ENCODE results near the gene B3GNT3. TPM values are rescaled to one million over a fixed set of nuclear protein-coding genes. Genes with fewer than 3 reads are reported as not detected.

B3GNT3 gene
- total RNA-seq, 2 donors from 2014 or later = not detected

DNA sequence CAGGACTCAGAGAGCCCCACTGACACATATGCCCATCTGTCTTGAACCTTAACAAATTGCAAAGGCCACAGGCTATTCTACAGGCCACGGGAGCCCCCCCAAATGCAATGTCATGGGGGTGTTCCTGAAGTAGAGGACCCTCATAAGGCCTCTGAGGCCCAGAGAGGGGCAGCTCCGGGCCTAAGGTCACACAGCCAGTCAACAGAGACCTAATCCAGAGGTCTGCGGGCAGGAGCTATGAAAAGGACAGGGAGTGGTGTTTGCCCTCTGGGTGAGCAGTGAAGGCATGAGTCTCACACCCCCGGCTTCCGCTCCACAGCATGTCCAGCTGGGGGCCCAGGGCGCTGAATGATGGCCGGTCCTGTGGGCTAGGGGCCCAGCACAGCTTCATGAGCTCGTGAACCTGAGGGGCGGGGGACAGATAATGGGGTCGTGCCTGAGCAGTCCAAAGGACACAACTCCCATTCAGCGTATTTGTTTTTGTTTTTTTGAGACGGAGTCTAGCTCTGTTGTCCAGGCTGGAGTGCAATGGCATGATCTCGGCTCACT is 31.6 kb downstream of the B3GNT3 start:
- ATAC-seq (no peak), DNase-seq (ENCODE audit: low spot score) (no peak)
- Mint-ChIP-seq H3K4me1 (ENCODE audit: low read depth in 2 of 2) (peaks cover 7 to 10% of the 10 kb centered on the region in 2 donors), H3K9me3 (no peaks in the 10 kb centered on the region), H3K27ac (no peak overlapping the region), H3K27me3 (no peaks in the 10 kb centered on the region), H3K36me3 (peaks cover 10% of the 10 kb centered on the region), H3K4me3 (no peak overlapping the region)

- Mint-ChIP-seq H3K4me1 (ENCODE audit: low read depth in 2 of 2) (peaks cover 8 to 14% of the 10 kb centered on the region in 2 donors), H3K27ac (no peak overlapping the region), H3K9me3 (no peaks in the 10 kb centered on the region), H3K4me3 (no peak overlapping the region), H3K27me3 (no peaks in the 10 kb centered on the region), H3K36me3 (peaks cover 14% of the 10 kb centered on the region)
- no peak for DNase-seq (ENCODE audit: low spot score)
- no peak for ATAC-seq
Measured at GRCh38 chr19:17829855-17830566, 35.1 kb downstream of the B3GNT3 start.

GRCh38 chr19:17830567-17831418 is 35.9 kb downstream of the B3GNT3 start:
- DNase-seq (ENCODE audit: low spot score) (no peak), ATAC-seq (peak; percentile 74 to 84)
- Mint-ChIP-seq H3K4me1 (ENCODE audit: low read depth in 2 of 2) (peaks cover 15 to 21% of the 10 kb centered on the region in 2 donors), H3K4me3 (no peak overlapping the region), H3K27me3 (no peaks in the 10 kb centered on the region), H3K9me3 (no peaks in the 10 kb centered on the region), H3K36me3 (peaks cover 21% of the 10 kb centered on the region), H3K27ac (no peak overlapping the region)

DNA sequence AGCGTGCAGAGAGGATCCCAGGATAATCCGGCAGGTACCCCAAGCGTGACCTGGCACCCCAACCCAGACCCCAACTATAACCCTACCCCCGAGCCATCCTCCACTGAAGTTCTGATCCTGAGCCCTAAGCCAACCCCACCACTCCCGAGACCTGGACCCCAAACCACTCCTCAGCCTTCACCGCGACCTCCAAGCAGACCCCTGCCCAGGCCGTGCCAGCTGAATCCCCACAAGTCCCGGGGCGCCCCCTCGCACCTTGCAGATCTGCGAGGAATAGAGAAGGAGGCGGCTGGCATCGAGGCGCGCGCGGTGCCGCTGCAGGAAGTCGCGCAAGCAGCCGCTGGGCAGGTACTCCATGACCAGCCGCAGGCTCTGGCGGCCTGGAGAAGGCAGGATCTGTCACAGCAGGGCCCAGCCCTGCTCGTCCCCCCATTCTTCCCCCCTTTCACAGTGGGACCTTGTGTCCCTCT is 36.5 kb downstream of the B3GNT3 start:
- Mint-ChIP-seq H3K9me3 (no peaks in the 10 kb centered on the region), H3K27me3 (no peaks in the 10 kb centered on the region), H3K27ac (no peak overlapping the region), H3K4me1 (ENCODE audit: low read depth in 2 of 2) (peaks cover 22 to 25% of the 10 kb centered on the region in 2 donors), H3K4me3 (no peak overlapping the region), H3K36me3 (peaks cover 26% of the 10 kb centered on the region)
- ATAC-seq (peak in 1 of 2 donors; percentile 2), DNase-seq (ENCODE audit: low spot score) (no peak)

DNA sequence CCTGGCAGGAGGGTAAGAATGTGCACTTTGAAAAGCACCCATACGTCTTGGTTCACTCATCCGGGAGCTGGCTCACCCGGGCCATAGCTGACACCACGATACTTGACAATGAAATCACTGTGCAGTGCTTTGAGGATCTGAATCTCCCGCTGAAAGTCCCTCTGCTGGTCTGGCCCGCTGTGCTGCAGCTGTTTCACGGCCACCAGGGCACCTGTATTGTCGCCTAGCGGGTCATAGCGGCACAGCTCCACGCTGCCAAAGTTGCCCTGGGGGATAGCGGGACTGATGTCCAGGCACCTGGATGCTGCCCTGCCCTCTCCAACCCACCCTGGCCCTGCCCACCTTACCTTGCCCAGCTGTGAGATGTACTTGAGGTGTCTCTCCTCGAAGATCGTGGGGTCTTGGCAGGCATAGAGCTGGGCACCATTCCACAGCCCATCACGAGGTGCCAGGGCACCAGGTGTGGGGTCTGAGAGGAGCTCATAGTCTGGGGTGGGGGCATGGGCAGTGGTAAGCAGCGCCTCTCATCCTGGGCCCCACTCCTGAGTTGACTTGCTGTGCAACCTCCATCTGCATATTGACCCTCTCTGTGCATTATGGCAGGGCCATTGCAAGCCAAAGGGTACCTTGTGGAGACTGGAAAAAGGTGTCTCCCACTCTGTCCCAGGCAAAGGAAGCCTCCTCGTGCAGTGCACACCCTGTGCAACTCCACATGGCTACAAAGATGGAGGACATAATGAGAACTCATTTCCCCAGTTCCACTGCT is 37.7 kb downstream of the B3GNT3 start:
- Mint-ChIP-seq H3K27me3 (no peaks in the 10 kb centered on the region), H3K4me3 (no peak overlapping the region), H3K27ac (no peak overlapping the region), H3K4me1 (ENCODE audit: low read depth in 2 of 2) (peaks cover 25 to 28% of the 10 kb centered on the region in 2 donors), H3K36me3 (peaks cover 30% of the 10 kb centered on the region), H3K9me3 (no peaks in the 10 kb centered on the region)
- ATAC-seq (no peak), DNase-seq (ENCODE audit: low spot score) (no peak)

GRCh38 chr19:17834350-17835181 is 39.6 kb downstream of the B3GNT3 start:
- DNase-seq (ENCODE audit: low spot score) (no peak), ATAC-seq (no peak)
- H3K4me1 Mint-ChIP-seq (ENCODE audit: low read depth in 2 of 2) = peaks cover 18 to 28% of the 10 kb centered on the region in 2 donors
- H3K27ac Mint-ChIP-seq = peak overlapping the region in 1 of 2 donors; percentile 15
- H3K27me3 Mint-ChIP-seq = no peaks in the 10 kb centered on the region
- no peaks in the 10 kb centered on the region for H3K9me3 Mint-ChIP-seq
- H3K4me3 Mint-ChIP-seq = no peak overlapping the region
- peaks cover 28% of the 10 kb centered on the region for H3K36me3 Mint-ChIP-seq

GRCh38 chr19:17835182-17836006 is 40.5 kb downstream of the B3GNT3 start:
- ATAC-seq (no peak), DNase-seq (ENCODE audit: low spot score) (no peak)
- Mint-ChIP-seq H3K4me3 (no peak overlapping the region), H3K36me3 (peaks cover 28% of the 10 kb centered on the region), H3K4me1 (ENCODE audit: low read depth in 2 of 2) (peaks cover 18 to 26% of the 10 kb centered on the region in 2 donors), H3K9me3 (no peaks in the 10 kb centered on the region), H3K27ac (peak overlapping the region; percentile 15 to 45), H3K27me3 (no peaks in the 10 kb centered on the region)

DNA sequence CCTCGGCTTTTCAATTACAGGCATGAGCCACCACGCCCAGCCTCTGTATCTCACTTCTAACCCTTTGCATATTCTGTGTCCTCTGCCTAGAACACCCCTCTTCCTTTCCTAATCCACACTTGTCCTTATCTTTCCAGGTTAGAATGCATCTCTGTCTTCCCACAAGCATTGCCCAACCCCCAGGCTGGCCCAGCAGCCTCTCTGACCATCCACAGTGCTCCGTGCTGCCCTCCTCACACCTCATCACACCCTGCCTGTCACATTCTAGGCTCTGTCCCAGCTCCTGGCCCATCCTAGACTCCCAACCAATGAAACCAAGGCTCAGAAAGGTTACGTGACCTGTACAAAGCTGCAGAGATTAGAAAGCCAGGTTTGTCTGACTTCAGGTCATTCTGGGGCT is 41.6 kb downstream of the B3GNT3 start:
- ATAC-seq (no peak), DNase-seq (ENCODE audit: low spot score) (no peak)
- Mint-ChIP-seq H3K4me1 (ENCODE audit: low read depth in 2 of 2) (peaks cover 18 to 28% of the 10 kb centered on the region in 2 donors), H3K9me3 (no peaks in the 10 kb centered on the region), H3K4me3 (no peak overlapping the region), H3K27me3 (no peaks in the 10 kb centered on the region), H3K36me3 (peaks cover 32% of the 10 kb centered on the region), H3K27ac (peak overlapping the region; percentile 30 to 45)

GRCh38 chr19:17837972-17838371 is 43.0 kb downstream of the B3GNT3 start:
- peaks cover 18 to 26% of the 10 kb centered on the region in 2 donors for H3K4me1 Mint-ChIP-seq (ENCODE audit: low read depth in 2 of 2)
- no peak for DNase-seq (ENCODE audit: low spot score)
- H3K27me3 Mint-ChIP-seq = no peaks in the 10 kb centered on the region
- no peak overlapping the region for H3K4me3 Mint-ChIP-seq
- peaks cover 27% of the 10 kb centered on the region for H3K36me3 Mint-ChIP-seq
- no peaks in the 10 kb centered on the region for H3K9me3 Mint-ChIP-seq
- no peak overlapping the region for H3K27ac Mint-ChIP-seq
- ATAC-seq = no peak

- Mint-ChIP-seq H3K36me3 (peaks cover 27% of the 10 kb centered on the region), H3K4me3 (no peak overlapping the region), H3K9me3 (no peaks in the 10 kb centered on the region), H3K4me1 (ENCODE audit: low read depth in 2 of 2) (peaks cover 33 to 40% of the 10 kb centered on the region in 2 donors), H3K27ac (peak overlapping the region in 1 of 2 donors; percentile 54), H3K27me3 (no peaks in the 10 kb centered on the region)
- ATAC-seq = no peak
- no peak for DNase-seq (ENCODE audit: low spot score)
Measured at GRCh38 chr19:17840019-17840418, 45.1 kb downstream of the B3GNT3 start.

- Mint-ChIP-seq H3K9me3 (no peaks in the 10 kb centered on the region), H3K27me3 (no peaks in the 10 kb centered on the region), H3K4me1 (ENCODE audit: low read depth in 2 of 2) (peaks cover 20 to 40% of the 10 kb centered on the region in 2 donors), H3K36me3 (peaks cover 15% of the 10 kb centered on the region), H3K27ac (peak overlapping the region in 1 of 2 donors; percentile 50), H3K4me3 (no peak overlapping the region)
- DNase-seq (ENCODE audit: low spot score) (no peak), ATAC-seq (no peak)
Measured at GRCh38 chr19:17841371-17841809, 46.5 kb downstream of the B3GNT3 start.

All from natural killer cell treated with Interleukin-12 subunit alpha and Interleukin-12 subunit beta and Interleukin-15 and Interleukin-18, amount 100 ng/mL, for 72 hours (primary cell).